Stomach (tissue), 9 donors: ENCODE results near the gene TPST1. TPM values are rescaled to one million over a fixed set of nuclear protein-coding genes. Genes with fewer than 3 reads are reported as not detected.

ENCODE experiments used
- DNase-seq, 2 donors: peaks; one replicate each; pipeline versions ENCODE4 v3.0.0 to v3.0.0-alpha.2; 2013 to 2019
- H3K27ac ChIP-seq, 5 donors: fragments of 200-600 bp in 4 of 5; sonication (generic) in 4 of 5; one replicate each; pipeline ENCODE4 v1.5.1; 2013 to 2019; ENCODE audit warnings: mild to moderate bottlenecking in 1 of 5, moderate library complexity in 1 of 5
- H3K27me3 ChIP-seq, 3 donors: fragments of 200-600 bp; sonication (generic); one replicate each; pipeline ENCODE4 v1.5.1; 2017 to 2019; ENCODE audit warnings: mixed run types in 1 of 3
- H3K36me3 ChIP-seq, 4 donors: fragments of 200-600 bp; sonication (generic); 1 replicate in 3 of 4; 2 replicates in 1 of 4; pipeline ENCODE4 v1.5.1; 2016 to 2019
- H3K4me1 ChIP-seq, 4 donors: fragments of 200-600 bp; sonication (generic); one replicate each; pipeline ENCODE4 v1.5.1; 2016 to 2019
- H3K4me3 ChIP-seq, 4 donors: fragments of 200-600 bp; sonication (generic) in 3 of 4; one replicate each; pipeline ENCODE4 v1.5.1; 2016 to 2019; ENCODE audit warnings: mild to moderate bottlenecking in 1 of 4
- H3K9me3 ChIP-seq, 4 donors: fragments of 200-600 bp; sonication (generic); one replicate each; pipeline ENCODE4 v1.5.1; 2016 to 2019
- EP300 ChIP-seq: sonication (generic); formaldehyde crosslinking; IDR thresholded peaks from one replicate; pipeline ENCODE4 v1.6.1; 2017; ENCODE audit warnings: antibody characterized with exemption
- POLR2A ChIP-seq, 4 donors: fragments of 450-650 bp; IDR thresholded peaks; one replicate each; pipeline ENCODE4 v1.6.1; 2016; ENCODE audit warnings: antibody characterized with exemption in 4 of 4, control low read depth in 2 of 4, mild to moderate bottlenecking in 1 of 4, moderate library complexity in 1 of 4
- POLR2AphosphoS5 ChIP-seq, 3 donors: sonication (generic); formaldehyde crosslinking; IDR thresholded peaks; one replicate each; pipeline ENCODE4 v1.6.1; 2016; ENCODE audit warnings: antibody characterized with exemption in 3 of 3
- WGBS, 5 donors: extraction: QIAGEN DNeasy Blood & Tissue Kit in 3 of 5; methylation state at CpG; one replicate each; pipeline versions ENCODE4 v1.1.5 to v1.1.7; 2013 to 2018; 5-methylcytosine and 5-hydroxymethylcytosine counted together
- intact Hi-C: fragments of 100-400 bp; cut with DNase I; formaldehyde crosslinking; loops from one replicate; pipeline ENCODE4 v1.15.1; 2023; ENCODE audit warnings: low total_unique reads
- polyA plus RNA-seq, 3 donors: library from polyadenylated mRNA; stranded (reverse); fragments of 200-250 nt; gene quantifications; one replicate each; pipeline ENCODE4 v1.2.3, GENCODE V29; 2013
- total RNA-seq, 5 donors: library from RNA; depleted of rRNA; stranded (reverse); fragments of >200 nt; gene quantifications; one replicate each; pipeline versions ENCODE4 v1.1.0 to v1.2.3, GENCODE V29; 2014 to 2016
- TF ChIP-seq, protein P1 (sequence below), 7 experiments: fragments of 450-650 bp in 4 of 7; fragments of 200-600 bp in 3 of 7; sonication (generic) in 3 of 7; IDR thresholded peaks; one replicate each; pipeline ENCODE4 v1.5.1; 2016 to 2019; ENCODE audit warnings: antibody characterized with exemption in 7 of 7, control low read depth in 2 of 7, mild to moderate bottlenecking in 1 of 7
- donor health status: healthy with polysubstance abuse.
- donor health status: Bipolar disorder and iron deficiency.
- donor health status: healthy.

Gene TPST1
- total and polyA plus RNA-seq, 8 donors: 0.58 to 78.8 (median 8.7) TPM

DNA sequence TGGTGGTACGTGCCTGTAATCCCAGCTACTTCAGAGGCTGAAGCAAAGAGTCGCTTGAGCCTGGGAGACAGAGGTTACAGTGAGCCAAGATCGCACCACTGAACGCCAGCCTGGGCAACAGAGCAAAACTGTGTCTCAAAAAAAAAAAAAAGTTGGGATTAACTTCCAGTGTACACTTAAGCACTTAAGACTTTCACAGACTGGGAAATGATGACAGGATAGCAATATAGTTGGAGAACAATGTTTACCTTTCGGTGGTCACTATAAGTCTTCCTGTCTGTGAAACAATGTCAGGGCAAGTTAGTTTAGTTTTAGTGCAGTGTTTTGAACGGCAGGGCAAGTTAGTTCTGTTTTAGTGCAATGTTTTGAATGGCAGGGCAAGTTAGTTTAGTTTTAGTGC, 130.2 kb downstream of the TPST1 start:
- Histone ChIP-seq H3K27ac (no peak overlapping the region), H3K36me3 (no peaks in the 10 kb centered on the region), H3K4me3 (no peak overlapping the region), H3K27me3 (no peaks in the 10 kb centered on the region), H3K4me1 (peaks cover 0 to 9% (median 0%) of the 10 kb centered on the region in 4 donors), H3K9me3 (peaks cover 0 to 26% (median 7%) of the 10 kb centered on the region in 4 donors)
- intact Hi-C loops: no loop called here
- WGBS, 5 donors: 71 to 79% (median 76%) methylated on average over 6 of the region's 6 CpGs
- TF ChIP-seq POLR2A (IDR thresholded peaks at IDR 0.05) (no peak), EP300 (no peak), POLR2AphosphoS5 (IDR thresholded peaks at IDR 0.05) (no peak)
- TF ChIP-seq, protein P1, sequence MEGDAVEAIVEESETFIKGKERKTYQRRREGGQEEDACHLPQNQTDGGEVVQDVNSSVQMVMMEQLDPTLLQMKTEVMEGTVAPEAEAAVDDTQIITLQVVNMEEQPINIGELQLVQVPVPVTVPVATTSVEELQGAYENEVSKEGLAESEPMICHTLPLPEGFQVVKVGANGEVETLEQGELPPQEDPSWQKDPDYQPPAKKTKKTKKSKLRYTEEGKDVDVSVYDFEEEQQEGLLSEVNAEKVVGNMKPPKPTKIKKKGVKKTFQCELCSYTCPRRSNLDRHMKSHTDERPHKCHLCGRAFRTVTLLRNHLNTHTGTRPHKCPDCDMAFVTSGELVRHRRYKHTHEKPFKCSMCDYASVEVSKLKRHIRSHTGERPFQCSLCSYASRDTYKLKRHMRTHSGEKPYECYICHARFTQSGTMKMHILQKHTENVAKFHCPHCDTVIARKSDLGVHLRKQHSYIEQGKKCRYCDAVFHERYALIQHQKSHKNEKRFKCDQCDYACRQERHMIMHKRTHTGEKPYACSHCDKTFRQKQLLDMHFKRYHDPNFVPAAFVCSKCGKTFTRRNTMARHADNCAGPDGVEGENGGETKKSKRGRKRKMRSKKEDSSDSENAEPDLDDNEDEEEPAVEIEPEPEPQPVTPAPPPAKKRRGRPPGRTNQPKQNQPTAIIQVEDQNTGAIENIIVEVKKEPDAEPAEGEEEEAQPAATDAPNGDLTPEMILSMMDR (IDR thresholded peaks at IDR 0.05): no peak
- DNase-seq: no peak

DNA sequence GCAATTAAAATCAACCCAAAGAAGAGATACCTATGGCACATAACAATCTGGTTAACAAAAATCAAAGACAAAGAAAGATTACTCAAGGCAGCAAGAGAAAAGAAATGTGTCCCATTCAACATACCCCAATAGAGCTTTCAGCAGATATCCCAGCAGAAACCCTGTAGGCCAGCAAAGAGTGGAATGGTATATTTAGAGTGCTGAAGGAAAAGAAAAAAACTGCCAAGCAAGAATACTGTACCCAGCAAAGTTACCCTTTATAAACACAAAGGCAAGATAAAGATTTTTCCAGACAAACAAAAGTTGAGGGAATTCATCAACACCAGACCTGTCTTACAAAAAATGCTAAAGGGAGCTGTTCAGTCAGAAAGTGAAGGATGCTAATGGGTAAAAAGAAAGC, 131.6 kb downstream of the TPST1 start:
- H3K27me3 ChIP-seq: no peaks in the 10 kb centered on the region
- H3K36me3 ChIP-seq: no peaks in the 10 kb centered on the region
- intact Hi-C loops: no loop called here
- H3K4me1 ChIP-seq: no peaks in the 10 kb centered on the region
- TF ChIP-seq, protein P1 (IDR thresholded peaks at IDR 0.05): no peak
- no peak overlapping the region for H3K27ac ChIP-seq
- peaks cover 0 to 27% (median 7%) of the 10 kb centered on the region in 4 donors for H3K9me3 ChIP-seq
- no peak overlapping the region for H3K4me3 ChIP-seq
- no peak for DNase-seq

DNA sequence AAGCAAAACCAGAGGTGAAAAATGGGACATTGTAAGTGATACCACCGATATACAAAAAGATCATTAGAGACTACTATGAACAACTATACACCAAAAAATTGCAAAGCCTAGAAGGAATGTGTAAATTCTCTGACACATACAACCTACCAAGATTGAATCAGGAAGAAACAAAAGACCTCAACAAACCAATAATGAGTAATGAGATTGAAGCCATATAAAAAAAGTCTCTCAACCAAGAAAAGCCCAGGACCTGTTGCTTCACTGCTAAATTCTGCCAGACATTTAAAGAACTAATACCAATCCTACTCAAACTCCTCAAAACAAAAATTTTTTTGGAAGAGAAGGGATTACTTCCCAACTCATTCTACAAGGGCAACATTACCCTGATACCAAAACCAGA, 134.0 kb downstream of the TPST1 start:
- 94 to 100% (median 96%) methylated on average over 1 of the region's 1 CpG for WGBS, 5 donors
- Histone ChIP-seq H3K4me3 (no peak overlapping the region), H3K27ac (no peak overlapping the region), H3K9me3 (peaks cover 0 to 27% (median 7%) of the 10 kb centered on the region in 4 donors), H3K36me3 (no peaks in the 10 kb centered on the region), H3K27me3 (no peaks in the 10 kb centered on the region), H3K4me1 (peaks cover 0 to under 1% (median 0%) of the 10 kb centered on the region in 4 donors)
- intact Hi-C loops: no loop called here
- TF ChIP-seq, protein P1 (IDR thresholded peaks at IDR 0.05): no peak
- no peak for TF ChIP-seq EP300
- TF ChIP-seq POLR2AphosphoS5 (IDR thresholded peaks at IDR 0.05): no peak
- no peak for TF ChIP-seq POLR2A (IDR thresholded peaks at IDR 0.05)
- no peak for DNase-seq

DNA sequence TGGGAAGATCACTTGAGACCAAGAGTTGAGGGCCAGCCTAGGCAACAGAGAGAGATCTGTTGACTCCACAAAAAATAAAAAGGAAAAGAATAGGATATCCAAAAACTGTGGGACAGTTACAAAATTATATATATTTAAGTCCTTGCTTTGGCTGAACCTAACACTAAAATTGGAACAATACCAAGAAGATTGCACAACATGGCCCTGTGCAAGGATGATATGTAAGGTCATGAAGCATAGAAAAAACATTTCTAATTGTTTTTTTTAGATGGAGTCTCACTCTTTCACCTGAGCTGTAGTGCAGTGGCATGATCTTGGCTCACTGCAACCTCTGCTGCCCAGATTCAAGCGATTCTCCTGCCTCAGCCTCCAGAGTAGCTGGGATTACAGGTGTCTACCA, 139.0 kb downstream of the TPST1 start:
- 82 to 100% (median 95%) methylated on average over 1 of the region's 1 CpG for whole genome bisulfite sequencing, 5 donors
- no peaks in the 10 kb centered on the region for H3K36me3 ChIP-seq
- no peak for DNase-seq
- H3K4me1 ChIP-seq: peaks cover 0 to 3% (median 2%) of the 10 kb centered on the region in 4 donors
- no peak overlapping the region for H3K27ac ChIP-seq
- H3K4me3 ChIP-seq: no peak overlapping the region
- H3K9me3 ChIP-seq: peaks cover 0 to 7% (median 0%) of the 10 kb centered on the region in 4 donors
- intact Hi-C loops: no loop called here
- no peak for TF ChIP-seq POLR2A (IDR thresholded peaks at IDR 0.05)
- TF ChIP-seq EP300: no peak
- TF ChIP-seq, protein P1 (IDR thresholded peaks at IDR 0.05): no peak
- no peak for TF ChIP-seq POLR2AphosphoS5 (IDR thresholded peaks at IDR 0.05)
- H3K27me3 ChIP-seq: no peaks in the 10 kb centered on the region
